T-helper 2 cell treated with Interferon-gamma antibody and Interleukin-4, amounts not matched to agents 100 ng/mL and 5 ng/mL, for 36 hours (primary cell): Measurements from ENCODE around the gene TMEM40. TPM values are rescaled to one million over a fixed set of nuclear protein-coding genes. Genes with fewer than 3 reads are reported as not detected.

Experiments used
- total RNA-seq: library from RNA; stranded (reverse); gene quantifications from 2 replicates; pipeline ENCODE4 v1.2.3, GENCODE V29; 2022

TMEM40 gene
- total RNA-seq, 1 donor from 2014 or later, result not detected

Other genes with a start within 250 kb of the TMEM40 start
- gene MKRN2OS, start 213.8 kb downstream of the TMEM40 start, total RNA-seq, result not detected in 2 replicates
- 20.6 and 21.7 TPM in 2 replicates for gene MKRN2, start 202.2 kb downstream of the TMEM40 start, total RNA-seq
- 91.0 and 93.0 TPM in 2 replicates for gene RAF1, start 95.1 kb downstream of the TMEM40 start, total RNA-seq
- gene CAND2, start 37.4 kb upstream of the TMEM40 start, total RNA-seq, result 1.1 and 1.7 TPM in 2 replicates
- 1,883 and 1,901 TPM in 2 replicates for gene RPL32, start 82.3 kb upstream of the TMEM40 start, total RNA-seq